HepG2 (cell line): ENCODE data around the gene DRC7. TPM values are rescaled to one million over a fixed set of nuclear protein-coding genes. Genes with fewer than 3 reads are reported as not detected.

Experiments used
- AHR ChIP-seq: IDR thresholded peaks from 2 replicates; pipeline ENCODE4 v1.6.1; 2018; ENCODE audit warnings: missing genetic modification reagents, missing compliant biosample characterization
- CCDC6 ChIP-seq: sonication (generic); formaldehyde crosslinking; IDR thresholded peaks from 2 replicates; pipeline ENCODE4 v1.8.1; 2022; ENCODE audit warnings: mild to moderate bottlenecking, missing genetic modification reagents, moderate library complexity
- HOXA7 ChIP-seq: sonication (generic); formaldehyde crosslinking; IDR thresholded peaks from 2 replicates; pipeline ENCODE4 v1.8.1; 2022; ENCODE audit warnings: mild to moderate bottlenecking, missing genetic modification reagents, moderate library complexity
- IRF2 ChIP-seq: IDR thresholded peaks from 2 replicates; pipeline ENCODE4 v1.6.1; 2018; ENCODE audit warnings: missing genetic modification reagents, missing compliant biosample characterization
- MAZ ChIP-seq, 2 experiments: sonication (generic) in 1 of 2; formaldehyde crosslinking in 1 of 2; IDR thresholded peaks; 2 replicates each; pipeline versions ENCODE4 v1.5.0 to v1.6.1; 2012 to 2020; ENCODE audit warnings: low read depth in 2 of 2, mild to moderate bottlenecking in 2 of 2, borderline replicate concordance in 1 of 2, improper control_type of control experiment in 1 of 2, low read length in 1 of 2, missing genetic modification reagents in 1 of 2, moderate library complexity in 1 of 2
- SAP130 ChIP-seq: IDR thresholded peaks from 2 replicates; pipeline ENCODE4 v1.6.1; 2016; ENCODE audit warnings: low read depth
- ZBTB7A ChIP-seq: sonication (generic); formaldehyde crosslinking; IDR thresholded peaks from 2 replicates; pipeline ENCODE4 v1.8.0; 2022; ENCODE audit warnings: mild to moderate bottlenecking, missing genetic modification reagents
- ZNF143 ChIP-seq: sonication (generic); formaldehyde crosslinking; IDR thresholded peaks from 2 replicates; pipeline ENCODE4 v1.4.0; 2020; ENCODE audit warnings: missing genetic modification reagents
- ZNF292 ChIP-seq: sonication (generic); formaldehyde crosslinking; IDR thresholded peaks from 2 replicates; pipeline ENCODE4 v1.8.1; 2022; ENCODE audit warnings: mild to moderate bottlenecking, low read depth, missing genetic modification reagents, borderline replicate concordance
- ZNF556 ChIP-seq: sonication (generic); formaldehyde crosslinking; IDR thresholded peaks from 2 replicates; pipeline ENCODE4 v1.4.0; 2020; ENCODE audit warnings: mild to moderate bottlenecking, missing genetic modification reagents, borderline replicate concordance
- ZNF605 ChIP-seq: sonication (generic); formaldehyde crosslinking; IDR thresholded peaks from 2 replicates; pipeline ENCODE4 v1.8.0; 2022; ENCODE audit warnings: mild to moderate bottlenecking, missing genetic modification reagents
- ZNF619 ChIP-seq: sonication (generic); formaldehyde crosslinking; IDR thresholded peaks from 2 replicates; pipeline ENCODE4 v1.4.0; 2020; ENCODE audit warnings: mild to moderate bottlenecking, missing genetic modification reagents
- ZNF883 ChIP-seq: sonication (generic); formaldehyde crosslinking; IDR thresholded peaks from 2 replicates; pipeline ENCODE4 v1.5.1; 2020; ENCODE audit warnings: mild to moderate bottlenecking, missing genetic modification reagents; ENCODE audit errors: not compliant biosample characterization
- polyA plus RNA-seq, 8 experiments: library from polyadenylated mRNA; depleted of rRNA in 3 of 8; stranded (reverse) in 7 of 8; unstranded in 1 of 8; fragments of >200 nt; fragmentation: Illumina TruSeq in 4 of 8; extraction: Trizol in 4 of 8; gene quantifications; 2 replicates each; pipeline versions ENCODE4 v1.2.1 to v1.2.3, GENCODE V29; 2011 to 2016; ENCODE audit warnings: low read depth in 4 of 8, missing spikeins in 1 of 8, mixed read lengths in 1 of 8; ENCODE audit not compliant: insufficient read depth in 1 of 8
- total RNA-seq, 5 experiments: library from RNA; depleted of rRNA; stranded (reverse); fragments of >200 nt; fragmentation: Illumina TruSeq; extraction: Trizol; gene quantifications; 2 replicates each; pipeline ENCODE4 v1.2.3, GENCODE V29; 2016; ENCODE audit warnings: low read depth in 1 of 5
- TF ChIP-seq, protein P1 (sequence below): sonication (generic); formaldehyde crosslinking; IDR thresholded peaks from 2 replicates; pipeline ENCODE4; 2020; ENCODE audit warnings: missing genetic modification reagents, mild to moderate bottlenecking, borderline replicate concordance
- TF ChIP-seq, protein P2 (sequence below): IDR thresholded peaks from 2 replicates; pipeline ENCODE4 v1.6.1; 2016; ENCODE audit warnings: low read depth, missing genetic modification reagents, missing compliant biosample characterization
- TF ChIP-seq, protein P3 (sequence below): sonication (generic); formaldehyde crosslinking; IDR thresholded peaks from 2 replicates; pipeline ENCODE4 v1.8.1; 2022; ENCODE audit warnings: mild to moderate bottlenecking, missing genetic modification reagents
- TF ChIP-seq, protein P4 (sequence below): sonication (generic); formaldehyde crosslinking; IDR thresholded peaks from 2 replicates; pipeline ENCODE4 v1.8.0; 2022; ENCODE audit warnings: missing genetic modification reagents, mild to moderate bottlenecking, inconsistent platforms, borderline replicate concordance

DRC7 gene
- total and polyA plus RNA-seq, 2 of the 13 experiments (the other 11 are each of a cell fraction or from before 2014, with no cell fraction given): 2.7 to 3.4 TPM

DNA sequence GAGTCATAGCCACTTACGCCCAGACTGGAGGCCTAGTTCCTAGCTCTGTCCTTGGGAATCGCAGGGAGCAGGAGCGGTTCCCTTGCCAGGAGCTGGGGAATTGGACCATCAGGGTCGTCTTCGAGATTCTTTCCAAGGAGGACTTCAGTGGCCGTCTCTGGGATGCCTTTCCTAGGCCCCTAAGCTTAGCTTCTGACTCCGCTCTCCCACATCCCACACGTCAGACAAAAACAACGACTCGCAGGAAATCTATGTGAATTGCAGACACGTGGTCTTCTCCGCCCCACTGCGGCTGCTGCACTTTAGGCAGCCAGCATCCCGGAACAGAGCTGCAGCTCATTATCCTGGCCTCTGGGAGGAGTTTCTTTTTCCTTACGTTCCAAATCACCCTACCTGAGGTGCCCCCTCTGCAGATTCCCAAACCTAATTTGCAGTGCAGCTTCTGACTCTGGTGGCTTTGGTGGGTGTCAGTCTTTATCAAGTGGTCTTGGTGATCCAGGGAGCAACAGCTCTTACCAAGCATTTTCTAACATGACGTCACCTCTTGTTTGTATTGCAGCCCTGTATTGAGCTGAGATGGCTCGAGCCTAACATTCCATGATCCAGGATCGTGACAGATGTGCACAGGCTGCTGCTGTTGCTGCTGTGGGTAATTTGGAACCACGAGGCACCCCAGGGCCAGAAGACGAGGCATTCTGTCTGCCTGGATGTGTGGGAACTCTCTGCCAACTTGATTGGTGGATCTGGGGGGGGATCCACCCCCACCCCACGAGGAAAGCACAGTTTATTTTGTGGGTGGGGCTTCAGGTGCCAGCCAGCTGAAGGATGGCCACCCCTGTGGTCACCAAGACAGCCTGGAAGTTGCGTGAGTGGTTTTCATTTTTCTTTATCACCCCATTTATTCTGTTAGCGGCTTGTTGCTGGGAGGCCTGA, 42.1 kb downstream of the DRC7 start (continued):
- TF ChIP-seq, protein P1, sequence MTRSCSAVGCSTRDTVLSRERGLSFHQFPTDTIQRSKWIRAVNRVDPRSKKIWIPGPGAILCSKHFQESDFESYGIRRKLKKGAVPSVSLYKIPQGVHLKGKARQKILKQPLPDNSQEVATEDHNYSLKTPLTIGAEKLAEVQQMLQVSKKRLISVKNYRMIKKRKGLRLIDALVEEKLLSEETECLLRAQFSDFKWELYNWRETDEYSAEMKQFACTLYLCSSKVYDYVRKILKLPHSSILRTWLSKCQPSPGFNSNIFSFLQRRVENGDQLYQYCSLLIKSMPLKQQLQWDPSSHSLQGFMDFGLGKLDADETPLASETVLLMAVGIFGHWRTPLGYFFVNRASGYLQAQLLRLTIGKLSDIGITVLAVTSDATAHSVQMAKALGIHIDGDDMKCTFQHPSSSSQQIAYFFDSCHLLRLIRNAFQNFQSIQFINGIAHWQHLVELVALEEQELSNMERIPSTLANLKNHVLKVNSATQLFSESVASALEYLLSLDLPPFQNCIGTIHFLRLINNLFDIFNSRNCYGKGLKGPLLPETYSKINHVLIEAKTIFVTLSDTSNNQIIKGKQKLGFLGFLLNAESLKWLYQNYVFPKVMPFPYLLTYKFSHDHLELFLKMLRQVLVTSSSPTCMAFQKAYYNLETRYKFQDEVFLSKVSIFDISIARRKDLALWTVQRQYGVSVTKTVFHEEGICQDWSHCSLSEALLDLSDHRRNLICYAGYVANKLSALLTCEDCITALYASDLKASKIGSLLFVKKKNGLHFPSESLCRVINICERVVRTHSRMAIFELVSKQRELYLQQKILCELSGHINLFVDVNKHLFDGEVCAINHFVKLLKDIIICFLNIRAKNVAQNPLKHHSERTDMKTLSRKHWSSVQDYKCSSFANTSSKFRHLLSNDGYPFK (CRISPR knock-in tag): no peak
- TF ChIP-seq ZNF619 (CRISPR knock-in tag) (no peak), HOXA7 (CRISPR knock-in tag) (no peak), ZBTB7A (CRISPR knock-in tag) (no peak), ZNF883 (CRISPR knock-in tag) (no peak), IRF2 (CRISPR knock-in tag) (peak; percentile 9; the same call in 1 of the 2 replicates), AHR (peak; percentile 70; the same call in 1 of the 2 replicates), ZNF292 (CRISPR knock-in tag) (no peak), MAZ (IDR thresholded peaks at IDR 0.05; ENCODE audit: borderline replicate concordance, low read depth, low read length) (no peak), MAZ (CRISPR knock-in tag; IDR thresholded peaks at IDR 0.05; ENCODE audit: low read depth) (peak; percentile 55; the same call in 1 of the 2 replicates), CCDC6 (CRISPR knock-in tag) (no peak), ZNF556 (no peak; the same call in 1 of the 2 replicates), ZNF143 (CRISPR knock-in tag) (peak; percentile 15; the same call in 1 of the 2 replicates), SAP130 (peak; percentile 92), ZNF605 (CRISPR knock-in tag) (peak; percentile 47; the same call in 1 of the 2 replicates)
- TF ChIP-seq, protein P2, sequence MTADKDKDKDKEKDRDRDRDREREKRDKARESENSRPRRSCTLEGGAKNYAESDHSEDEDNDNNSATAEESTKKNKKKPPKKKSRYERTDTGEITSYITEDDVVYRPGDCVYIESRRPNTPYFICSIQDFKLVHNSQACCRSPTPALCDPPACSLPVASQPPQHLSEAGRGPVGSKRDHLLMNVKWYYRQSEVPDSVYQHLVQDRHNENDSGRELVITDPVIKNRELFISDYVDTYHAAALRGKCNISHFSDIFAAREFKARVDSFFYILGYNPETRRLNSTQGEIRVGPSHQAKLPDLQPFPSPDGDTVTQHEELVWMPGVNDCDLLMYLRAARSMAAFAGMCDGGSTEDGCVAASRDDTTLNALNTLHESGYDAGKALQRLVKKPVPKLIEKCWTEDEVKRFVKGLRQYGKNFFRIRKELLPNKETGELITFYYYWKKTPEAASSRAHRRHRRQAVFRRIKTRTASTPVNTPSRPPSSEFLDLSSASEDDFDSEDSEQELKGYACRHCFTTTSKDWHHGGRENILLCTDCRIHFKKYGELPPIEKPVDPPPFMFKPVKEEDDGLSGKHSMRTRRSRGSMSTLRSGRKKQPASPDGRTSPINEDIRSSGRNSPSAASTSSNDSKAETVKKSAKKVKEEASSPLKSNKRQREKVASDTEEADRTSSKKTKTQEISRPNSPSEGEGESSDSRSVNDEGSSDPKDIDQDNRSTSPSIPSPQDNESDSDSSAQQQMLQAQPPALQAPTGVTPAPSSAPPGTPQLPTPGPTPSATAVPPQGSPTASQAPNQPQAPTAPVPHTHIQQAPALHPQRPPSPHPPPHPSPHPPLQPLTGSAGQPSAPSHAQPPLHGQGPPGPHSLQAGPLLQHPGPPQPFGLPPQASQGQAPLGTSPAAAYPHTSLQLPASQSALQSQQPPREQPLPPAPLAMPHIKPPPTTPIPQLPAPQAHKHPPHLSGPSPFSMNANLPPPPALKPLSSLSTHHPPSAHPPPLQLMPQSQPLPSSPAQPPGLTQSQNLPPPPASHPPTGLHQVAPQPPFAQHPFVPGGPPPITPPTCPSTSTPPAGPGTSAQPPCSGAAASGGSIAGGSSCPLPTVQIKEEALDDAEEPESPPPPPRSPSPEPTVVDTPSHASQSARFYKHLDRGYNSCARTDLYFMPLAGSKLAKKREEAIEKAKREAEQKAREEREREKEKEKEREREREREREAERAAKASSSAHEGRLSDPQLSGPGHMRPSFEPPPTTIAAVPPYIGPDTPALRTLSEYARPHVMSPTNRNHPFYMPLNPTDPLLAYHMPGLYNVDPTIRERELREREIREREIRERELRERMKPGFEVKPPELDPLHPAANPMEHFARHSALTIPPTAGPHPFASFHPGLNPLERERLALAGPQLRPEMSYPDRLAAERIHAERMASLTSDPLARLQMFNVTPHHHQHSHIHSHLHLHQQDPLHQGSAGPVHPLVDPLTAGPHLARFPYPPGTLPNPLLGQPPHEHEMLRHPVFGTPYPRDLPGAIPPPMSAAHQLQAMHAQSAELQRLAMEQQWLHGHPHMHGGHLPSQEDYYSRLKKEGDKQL (CRISPR knock-in tag): no peak
- TF ChIP-seq, protein P3, sequence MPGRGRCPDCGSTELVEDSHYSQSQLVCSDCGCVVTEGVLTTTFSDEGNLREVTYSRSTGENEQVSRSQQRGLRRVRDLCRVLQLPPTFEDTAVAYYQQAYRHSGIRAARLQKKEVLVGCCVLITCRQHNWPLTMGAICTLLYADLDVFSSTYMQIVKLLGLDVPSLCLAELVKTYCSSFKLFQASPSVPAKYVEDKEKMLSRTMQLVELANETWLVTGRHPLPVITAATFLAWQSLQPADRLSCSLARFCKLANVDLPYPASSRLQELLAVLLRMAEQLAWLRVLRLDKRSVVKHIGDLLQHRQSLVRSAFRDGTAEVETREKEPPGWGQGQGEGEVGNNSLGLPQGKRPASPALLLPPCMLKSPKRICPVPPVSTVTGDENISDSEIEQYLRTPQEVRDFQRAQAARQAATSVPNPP: no peak
- TF ChIP-seq, protein P4, sequence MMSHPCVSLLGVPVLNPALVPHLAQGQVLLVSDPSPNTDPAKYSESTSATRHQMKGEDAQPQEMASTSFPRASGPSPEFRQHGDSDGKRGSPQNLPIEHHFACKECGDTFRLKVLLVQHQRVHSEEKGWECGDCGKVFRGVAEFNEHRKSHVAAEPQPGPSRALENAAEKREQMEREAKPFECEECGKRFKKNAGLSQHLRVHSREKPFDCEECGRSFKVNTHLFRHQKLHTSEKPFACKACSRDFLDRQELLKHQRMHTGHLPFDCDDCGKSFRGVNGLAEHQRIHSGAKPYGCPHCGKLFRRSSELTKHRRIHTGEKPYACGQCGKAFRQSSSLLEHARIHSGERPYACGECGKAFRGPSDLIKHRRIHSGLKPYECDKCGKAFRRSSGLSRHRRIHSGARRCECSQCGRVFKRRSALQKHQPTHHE (CRISPR knock-in tag): 0 out of 2 replicates have a peak, but pooled peaks have one; percentile 17
